ENCODE data around the gene AP2S1.
A peak's percentile ranks its signal among the peaks of the same experiment; 100 is the strongest.
"Not testable (repeated sequence)": the region's sequence is repeated elsewhere in the genome, so short reads cannot be mapped to it uniquely, and the experiment has no call there.

AP2S1 gene

DNA sequence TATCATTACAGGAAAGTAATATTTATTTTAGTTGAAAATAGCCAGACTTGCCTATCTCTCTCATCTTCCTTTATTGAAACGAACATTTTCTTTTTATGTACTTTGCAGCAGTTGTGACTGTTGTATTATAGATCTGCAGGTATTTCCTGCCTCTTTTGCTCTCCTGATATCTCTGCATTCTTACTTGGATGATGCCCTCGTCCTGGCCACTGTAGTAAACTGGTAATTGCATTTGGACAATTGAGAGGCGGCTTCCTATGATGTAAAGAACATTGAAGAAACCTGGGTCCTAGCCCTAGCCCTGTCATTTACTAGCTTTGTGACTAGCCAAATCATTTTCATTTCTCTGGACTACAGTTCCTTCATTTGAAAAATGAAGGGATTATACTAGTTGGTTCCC, 16.5 kb upstream of the AP2S1 start:
- DNase-seq, result no peak

DNA sequence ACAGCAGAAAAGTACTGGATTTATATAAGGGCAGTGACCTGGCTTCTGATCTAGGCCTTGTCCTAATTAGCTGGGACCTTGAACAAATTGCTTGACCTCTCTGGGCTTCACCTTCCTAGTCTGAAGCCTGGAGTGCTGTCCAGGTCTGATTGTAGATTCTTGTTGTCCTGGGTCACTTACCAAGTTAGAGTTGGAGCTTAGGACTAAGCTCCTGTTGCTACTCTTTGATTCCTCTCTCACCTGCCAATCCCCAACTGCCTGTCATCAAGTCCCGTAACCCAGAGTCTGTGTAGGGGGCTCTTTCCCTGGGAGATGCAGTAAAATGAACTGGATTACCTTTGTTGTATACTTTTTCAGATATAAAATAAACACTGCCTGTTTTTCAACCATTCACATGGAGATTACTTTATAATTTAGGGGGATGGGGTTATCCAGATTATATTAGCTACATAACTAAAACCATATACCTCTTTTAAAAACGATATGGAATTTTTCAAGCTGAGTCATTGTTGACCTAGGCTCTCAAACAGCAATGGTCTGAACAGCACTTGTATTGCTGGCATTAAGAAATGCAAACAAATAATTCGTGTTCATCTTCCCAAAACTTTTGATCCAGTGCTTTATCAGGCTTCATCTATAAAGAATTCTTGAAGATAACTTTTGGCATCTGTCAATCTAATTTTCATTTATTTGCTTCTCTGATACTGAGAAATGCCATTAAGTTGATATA, 15.9 kb upstream of the AP2S1 start:
- no peak for DNase-seq

DNA sequence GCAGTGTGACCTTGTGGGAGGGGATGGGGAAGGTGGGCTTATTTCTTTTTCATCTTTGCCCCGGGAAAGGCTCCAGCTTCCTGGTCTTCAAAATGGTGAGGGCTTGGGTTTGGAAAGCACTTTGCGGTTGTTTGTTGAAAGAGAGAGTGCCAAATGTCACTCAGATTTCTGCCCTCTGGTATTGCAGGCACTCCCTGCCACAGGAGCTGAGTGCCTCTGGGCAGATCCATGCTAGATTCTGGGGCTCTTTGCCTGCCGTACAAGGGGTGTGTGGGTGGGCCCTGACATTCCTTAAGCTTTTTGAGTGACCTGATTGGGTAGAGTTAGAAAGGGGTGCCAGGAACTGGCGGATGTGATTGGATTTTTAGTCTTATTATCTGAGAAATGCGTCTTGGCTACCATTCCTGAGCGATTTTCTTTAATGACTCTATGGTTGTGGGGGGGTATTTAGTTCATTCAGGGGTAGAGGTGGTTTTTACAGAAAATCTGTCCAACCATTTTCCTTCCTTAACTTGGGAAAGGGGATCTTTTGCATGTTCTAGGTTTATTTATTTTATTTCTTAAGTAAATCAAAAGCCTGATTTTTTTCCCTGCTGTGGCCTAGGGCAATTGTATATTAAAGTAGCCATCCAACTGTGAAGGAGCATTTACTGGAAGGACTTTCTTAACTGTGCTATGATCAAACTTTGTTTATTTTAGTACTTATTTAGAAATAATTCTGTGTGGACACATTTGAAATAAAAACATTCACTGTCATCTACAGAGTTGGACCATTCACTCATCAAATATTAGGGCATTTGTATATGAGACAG, 13.4 kb upstream of the AP2S1 start:
- DNase-seq, result no peak

DNA sequence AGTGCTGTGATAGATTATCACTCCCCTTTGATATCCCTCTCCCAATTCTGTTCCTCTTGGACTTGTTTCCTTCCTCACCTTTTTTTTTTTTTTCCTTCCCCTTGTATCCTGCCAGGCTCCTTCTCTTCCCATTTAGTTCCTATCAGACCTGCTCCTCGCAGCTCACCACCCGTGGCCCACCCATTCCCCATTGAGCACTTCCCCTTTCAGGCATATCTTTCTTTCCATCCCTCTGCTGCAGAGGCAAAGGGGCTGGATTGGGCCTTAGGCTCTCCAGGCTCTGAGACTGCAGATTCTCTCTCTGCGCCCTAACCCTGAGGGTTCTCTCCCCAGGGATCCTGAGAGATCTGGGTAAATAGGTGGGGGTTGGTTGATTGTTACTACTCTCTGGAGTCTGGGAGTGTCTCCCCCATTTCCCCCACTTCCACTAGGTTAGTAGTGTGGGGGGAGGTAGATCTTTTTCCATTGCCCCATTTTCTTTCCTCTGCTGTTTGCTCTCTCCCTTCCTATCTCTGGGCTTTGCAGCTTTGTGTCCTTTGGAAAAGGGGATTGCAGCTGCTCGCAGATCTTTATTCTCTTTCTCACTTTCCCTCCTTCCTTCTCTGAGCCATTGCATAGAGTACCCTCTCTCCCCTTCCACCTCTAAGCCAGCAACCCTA, 12.5 kb upstream of the AP2S1 start:
- DNase-seq, result no peak

DNA sequence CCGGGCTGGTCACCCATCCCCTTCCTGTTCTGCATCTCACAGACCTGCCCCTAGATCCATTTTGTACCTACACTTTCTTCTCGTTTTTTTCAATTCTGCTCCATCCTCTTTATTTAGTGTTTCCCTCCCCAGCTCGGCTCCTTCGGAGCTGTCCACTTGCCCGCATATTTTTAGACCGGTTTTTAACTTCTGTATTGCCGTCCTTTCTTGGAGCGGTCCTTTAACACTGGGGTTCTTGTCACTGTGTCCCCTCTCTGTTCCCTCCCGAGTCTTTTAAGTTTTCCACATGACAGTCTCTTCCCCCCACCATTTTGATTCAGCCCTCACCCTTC, 11.8 kb upstream of the AP2S1 start:
- DNase-seq, result no peak

DNA sequence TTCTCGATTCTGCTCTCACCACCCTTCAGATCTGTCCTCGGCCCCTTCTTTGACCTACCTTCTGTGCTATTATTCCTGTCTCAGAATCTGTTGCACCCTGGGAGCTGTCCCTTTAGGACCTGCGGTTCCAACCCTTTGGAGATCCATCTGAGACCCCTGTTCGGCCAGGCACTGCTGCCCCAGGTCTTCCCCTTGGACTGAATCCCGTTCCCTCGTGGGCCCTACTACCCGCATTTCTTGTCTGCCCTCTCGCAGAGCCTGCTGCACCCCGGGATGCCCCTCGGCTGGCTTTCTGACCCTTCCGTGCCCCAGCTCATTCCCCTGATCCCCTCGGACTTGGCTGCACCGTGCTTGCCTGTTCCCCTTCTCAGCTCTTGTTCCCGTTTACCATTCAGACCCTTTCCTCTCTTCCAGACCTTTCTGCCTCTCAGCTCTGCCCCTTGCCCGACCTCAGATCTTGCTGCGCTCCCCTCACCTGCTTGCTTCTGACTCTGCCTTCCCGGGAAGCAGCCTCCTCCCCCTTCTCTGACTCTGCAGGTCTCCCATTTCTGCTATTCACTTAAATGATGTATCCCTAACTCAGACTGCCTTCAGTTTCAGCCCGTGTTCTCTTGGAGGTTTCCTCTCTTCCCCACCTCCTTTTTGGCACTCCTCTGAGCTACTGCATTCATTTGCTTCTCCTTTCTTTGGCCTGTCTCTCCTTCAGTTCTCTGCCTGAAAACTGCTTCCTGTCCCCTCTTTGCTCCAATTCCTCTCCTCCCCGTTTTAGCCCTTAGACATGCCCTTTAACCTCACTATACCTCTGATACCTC, 11.3 kb upstream of the AP2S1 start:
- no peak for DNase-seq

DNA sequence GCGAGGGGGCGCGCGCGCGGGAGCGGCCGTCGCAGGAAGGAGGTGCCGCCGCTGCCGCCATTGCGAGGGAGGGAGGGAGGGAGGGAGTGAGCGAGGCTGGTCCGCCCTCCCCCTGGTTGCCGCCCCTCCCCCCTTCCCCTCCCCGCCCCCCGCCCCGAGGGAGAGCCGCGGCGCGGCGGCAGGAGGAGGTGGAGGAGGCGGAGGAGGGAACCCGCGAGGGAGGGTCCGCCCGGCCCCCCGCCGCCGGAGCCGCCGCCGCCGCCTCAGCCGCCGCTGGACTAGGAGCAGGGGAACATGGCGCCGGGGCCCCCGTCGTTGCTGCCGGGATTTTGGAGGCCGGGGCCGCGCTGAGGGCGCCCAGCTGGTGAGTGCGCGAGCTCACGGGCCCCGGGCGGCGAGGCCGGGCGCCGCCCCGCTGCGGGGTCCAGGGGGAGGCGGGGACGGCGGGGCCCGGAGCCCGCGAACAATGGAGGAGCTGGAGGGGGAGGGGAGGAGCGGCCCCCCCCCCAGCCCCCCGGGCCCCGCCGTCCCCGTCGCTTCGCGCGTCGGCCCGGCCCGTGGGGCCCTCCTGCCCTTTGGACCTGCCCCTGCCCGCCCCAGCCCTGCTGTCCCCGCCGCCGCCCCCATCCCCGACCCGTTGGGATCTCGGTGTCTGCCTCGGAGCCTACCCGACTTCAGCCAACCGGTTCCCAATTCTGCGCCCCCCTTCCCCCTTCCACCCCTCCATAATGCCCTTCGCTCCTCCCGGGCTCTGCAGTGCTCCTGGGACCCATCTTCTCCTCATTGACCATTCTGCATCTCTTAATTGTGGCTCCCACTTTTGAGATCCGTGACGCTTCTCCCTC, 10.4 kb upstream of the AP2S1 start, which contains the start of gene ARHGAP35:
TSS of gene ARHGAP35 (plus strand) at position 152 of the 845 bp plus-strand sequence. CDS start 57,679 bp downstream, outside the sequence.
- DNase-seq, result peak in 1 of 2 experiments; percentile 81

DNA sequence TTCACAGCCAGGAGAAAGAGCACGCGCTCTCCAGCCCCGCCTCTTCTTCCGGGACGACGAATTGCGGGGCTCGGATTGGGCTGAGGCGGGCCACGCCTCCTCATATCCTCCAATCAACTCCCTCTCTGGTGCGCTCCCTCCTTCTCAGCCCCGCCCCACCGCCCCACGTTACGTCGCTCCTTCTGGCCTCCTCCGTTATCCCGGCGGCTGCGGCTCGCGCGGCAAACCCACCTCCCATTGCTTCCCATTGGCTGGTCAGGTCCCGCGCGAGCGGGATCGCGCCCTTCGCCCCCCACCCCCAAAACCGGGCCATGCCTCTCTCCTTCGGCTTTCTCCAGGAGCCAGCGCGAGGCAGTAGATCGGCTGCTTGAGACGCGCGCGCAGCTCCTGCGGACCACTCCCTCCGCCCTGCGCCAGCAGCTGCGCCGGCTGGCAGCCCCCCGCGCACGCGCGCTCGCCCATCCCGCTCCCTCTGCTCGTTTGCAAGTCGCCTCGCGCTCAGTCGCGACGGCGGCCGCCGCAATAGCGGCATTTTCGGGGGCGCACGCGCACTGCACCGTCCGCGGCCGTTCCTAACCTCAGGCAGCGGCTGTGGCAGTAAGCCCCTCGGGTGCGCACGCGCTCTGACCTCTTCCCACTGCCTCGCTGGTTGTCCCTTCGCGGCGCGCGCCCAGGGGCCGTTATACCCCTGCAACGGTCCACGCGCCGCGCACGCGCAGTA, 9.6 kb upstream of the AP2S1 start:
- DNase-seq, result peak; percentile 92 to 93

DNA sequence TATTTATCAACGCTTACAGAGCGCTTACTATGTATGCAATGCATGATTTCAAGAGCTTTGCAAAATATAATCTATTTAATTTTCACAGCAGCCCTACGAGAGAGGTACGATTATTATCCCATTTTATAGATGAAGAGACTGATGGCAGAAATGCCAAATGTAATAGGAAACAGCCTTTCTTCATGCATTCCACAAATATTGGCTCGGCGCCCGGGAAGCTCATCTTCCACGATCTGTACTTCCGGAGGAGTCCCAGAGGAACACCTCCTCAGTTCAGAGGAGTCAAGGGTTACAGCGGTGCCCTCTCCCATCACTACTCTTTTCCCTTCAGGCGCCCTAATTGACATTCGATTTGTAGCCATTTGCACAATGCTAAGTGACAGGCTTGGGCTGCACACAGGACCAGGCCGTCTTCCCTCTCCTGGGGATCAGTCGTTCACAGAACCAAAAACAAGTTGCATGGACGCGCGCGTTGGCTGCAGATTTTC, 9.0 kb upstream of the AP2S1 start:
- DNase-seq, result no peak

DNA sequence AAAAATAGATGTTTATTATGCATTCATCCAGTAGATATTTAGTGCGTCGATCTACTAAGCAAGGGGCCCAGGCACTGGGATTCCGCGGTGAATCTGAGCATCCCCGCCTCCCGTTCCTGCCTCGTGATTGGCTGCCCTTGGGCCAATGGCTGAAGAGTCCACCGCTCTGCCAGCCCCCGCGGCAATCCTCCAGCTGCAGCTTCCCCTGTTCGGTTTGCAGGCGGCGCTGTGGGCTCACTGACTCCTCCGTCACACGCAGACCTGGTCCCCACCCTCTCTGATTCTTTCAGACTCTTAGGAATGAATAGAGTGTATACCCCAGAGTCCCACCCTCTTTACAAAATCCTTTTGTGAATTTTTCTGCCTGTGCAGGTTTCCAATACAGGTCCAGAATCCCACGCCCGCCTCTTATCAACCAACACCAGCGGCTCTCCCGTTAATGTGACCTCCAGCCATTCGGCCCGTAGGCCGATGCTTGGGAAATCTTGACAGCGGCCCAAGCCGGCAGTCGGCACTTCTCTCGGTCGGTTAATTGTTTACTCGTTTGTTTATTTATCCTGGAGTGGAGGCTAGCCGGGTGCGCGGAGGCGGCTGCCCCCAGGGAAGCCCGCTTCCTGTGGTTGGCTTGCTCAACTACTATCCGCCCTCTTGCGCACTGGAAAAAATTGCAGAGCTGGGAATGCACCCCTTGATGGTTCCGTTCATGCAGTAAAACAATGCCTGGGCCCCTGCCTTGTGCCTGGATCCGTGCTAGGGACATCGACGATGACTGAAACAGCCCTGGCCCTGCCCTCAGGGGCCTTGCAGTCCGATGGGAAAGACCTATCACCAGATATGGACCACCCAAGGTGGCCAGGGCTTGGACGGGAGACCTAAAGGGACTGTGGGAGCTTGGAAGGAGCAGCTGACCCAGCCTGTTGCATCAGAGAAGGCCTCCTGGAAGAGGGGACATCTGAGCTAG, 5.7 kb upstream of the AP2S1 start:
- DNase-seq, result peak; percentile 86 to 91

DNA sequence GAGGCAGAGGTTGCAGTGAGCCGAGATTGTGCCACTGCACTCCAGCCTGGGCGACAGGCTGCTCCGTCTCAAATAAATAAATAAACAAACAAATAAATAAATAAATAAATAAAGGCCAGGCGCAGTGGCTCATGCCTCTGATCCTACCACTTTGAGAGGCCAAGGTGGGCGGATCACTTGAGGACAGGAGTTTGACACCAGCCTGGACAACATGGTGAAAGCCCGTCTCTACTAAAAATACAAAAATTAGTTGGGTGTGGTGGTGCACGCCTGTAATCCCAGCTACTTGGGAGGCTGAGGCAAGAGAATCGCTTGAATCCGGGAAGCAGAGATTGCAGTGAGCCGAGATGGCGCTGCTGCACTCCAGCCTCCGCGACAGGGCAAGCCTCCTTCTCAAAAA, 4.1 kb upstream of the AP2S1 start:
- DNase-seq, result not testable (repeated sequence)

DNA sequence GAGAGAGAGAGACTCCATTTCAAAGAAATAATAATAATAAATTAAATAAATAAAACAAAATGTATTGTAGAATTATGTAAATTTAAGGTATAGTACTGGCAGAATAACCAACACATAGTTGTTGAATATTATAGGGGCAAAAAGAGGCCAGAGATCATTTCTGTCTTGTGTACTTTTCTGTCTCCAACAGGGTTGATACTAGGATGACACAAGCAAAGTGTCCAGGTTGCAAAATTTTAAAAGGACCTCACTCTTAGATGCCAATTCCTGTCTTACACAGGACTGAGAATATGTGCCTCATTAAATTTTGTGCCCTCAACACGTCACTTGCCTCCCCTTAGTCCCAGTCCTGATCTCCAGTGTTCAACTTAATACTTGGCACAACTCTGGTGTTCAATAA, 2.2 kb upstream of the AP2S1 start:
- no peak for DNase-seq

DNA sequence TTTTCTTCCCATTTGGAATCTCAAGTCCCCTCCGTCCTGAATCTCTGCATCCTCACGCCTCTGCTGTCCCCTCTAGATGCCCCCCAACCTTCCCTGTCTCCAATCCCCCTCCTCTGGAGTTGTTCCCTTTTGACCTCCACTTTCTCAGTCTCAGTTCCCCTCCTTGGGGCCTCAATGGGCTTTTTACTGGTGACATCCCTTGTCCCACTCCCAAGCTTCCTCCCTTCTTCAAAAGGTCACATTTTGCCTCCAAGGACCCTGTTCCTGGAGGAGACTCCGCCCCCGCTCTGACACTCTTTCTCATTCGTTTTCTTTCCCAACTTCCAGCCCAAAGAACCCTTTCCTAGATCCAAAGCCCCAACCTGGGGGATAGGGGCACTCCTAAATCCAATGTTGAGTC, 1.0 kb downstream of the AP2S1 start:
- no peak for DNase-seq

DNA sequence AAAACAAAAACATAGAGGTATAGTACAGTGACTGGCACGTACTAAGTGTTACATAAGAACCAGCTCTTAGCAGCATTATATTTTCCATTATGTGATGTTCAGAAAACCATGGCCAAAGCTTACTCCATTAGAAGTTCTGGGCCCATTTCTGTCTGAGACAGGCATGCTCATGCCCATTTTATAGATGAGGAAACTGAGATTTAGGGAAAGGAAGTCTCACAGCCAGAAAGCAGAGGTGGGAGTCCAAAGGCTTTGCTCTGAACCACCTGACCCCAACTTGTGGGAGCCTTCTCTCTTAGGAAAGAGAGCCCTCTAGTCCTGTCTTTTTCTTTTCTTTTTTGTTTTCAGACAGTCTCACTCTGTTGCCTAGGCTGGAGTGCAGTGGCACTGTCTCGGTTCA, 2.3 kb downstream of the AP2S1 start:
- no peak for DNase-seq

DNA sequence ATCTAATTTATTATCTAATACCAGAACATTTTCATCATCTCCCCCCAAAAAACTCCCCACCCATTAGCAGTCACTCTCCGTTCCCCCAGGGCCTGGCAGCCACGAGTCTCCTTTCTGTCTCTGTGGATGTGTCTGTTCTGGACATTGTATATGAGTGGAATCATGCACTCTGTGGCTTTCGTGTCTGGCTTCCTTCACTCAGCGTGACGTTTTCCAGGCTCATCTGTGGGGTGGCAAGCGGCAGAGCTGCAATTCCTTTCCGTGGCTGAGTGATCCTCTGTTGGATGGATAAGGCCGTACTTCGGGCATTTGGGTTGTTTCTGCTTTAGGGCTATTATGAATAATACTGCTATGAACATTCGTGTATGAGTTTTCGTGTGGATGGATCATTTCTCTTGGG, 3.1 kb downstream of the AP2S1 start:
- no peak for DNase-seq

DNA sequence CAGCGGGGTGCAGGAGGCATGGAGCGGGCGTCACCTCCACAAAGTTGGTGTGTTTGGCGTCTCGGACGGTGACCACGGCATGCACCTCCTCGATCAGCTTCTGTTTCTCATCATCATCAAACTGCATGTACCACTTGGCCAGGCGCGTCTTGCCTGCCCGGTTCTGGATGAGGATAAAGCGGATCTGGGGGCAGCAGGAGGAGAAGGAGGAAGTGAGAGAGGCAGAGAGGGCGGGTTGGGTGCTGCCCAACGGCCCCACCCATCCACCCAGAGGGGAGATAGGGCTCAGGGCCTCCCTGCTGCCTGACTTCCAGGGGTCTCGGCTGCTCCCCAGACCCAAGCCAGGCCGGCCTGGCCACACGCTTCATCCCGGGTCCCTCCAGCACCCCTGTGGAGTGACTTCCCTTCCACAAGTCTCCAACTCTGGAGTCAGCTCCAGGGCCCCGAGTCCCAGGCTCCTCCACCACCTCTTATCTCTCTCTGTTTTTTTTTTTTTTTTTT, 4.6 kb downstream of the AP2S1 start:
- no peak for DNase-seq

DNA sequence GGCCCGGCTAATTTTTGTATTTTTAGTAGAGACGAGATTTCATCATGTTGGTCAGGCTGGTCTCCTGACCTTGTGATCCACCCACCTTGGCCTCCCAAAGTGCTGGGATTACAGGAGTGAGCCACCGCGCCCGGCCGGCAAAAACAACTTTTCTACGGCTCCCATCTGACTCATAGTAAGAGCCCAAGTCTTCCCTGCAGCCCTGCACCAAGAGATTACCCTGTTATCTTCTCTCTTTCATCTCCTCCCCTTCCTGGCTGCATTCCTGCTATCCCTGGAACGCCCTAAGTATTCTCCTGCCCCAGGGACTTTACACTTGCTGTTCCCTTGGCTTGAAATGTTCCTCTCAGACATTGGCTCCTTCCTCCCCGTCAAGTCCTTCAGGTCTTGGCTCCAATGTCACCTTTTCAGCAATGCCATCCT, 6.6 kb downstream of the AP2S1 start:
- DNase-seq, result no peak

DNA sequence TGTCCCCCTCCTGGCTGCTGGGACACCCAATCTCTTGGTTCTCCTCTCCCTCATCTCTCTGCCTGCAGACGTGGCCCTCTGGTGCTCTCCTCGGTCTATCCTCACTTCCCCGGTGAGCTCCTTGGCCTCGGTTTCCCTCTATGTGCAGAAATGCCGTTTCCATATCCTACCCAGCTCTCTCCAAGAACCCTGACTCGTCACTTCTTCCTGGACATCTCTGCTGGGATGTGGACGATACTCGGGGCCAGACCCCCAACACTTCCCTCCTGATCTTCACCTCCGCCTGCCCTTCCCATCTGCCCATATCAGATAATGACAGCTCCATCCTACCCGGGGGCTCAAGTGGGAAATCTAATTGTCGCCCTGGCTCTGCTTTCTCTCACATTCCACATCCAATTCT, 7.9 kb downstream of the AP2S1 start:
- DNase-seq, result no peak

DNA sequence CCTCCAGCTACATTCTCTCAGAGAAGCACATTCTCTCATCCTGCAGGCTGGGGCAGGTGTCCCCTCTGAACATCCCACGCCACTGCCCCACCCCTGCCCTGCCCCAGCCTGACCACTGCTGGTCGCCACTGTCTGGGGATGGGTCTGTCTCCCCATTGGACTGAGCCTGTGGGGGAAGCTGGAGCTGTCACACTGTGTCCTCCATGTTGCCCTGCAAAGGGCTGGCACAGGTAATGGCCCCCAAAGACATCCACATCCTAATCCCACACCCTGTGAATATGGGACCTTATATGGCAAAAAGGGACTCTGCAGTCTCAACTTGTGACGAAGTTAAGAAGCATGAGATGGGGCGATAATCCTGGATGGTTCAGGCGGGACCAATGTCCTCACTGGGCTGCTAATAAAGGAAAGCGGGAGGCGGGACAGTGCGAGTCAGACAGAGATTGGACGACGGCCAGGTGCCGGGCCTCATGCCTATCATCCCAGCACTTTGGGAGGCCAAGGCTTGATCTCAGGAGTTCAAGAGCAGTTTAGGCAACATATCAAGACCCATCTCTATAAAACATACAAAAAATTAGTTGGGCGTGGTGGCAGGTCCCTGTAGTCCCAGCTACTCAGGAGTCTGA, 9.1 kb downstream of the AP2S1 start:
- no peak for DNase-seq
